Uterus (tissue), 2 donors: ENCODE data around the gene C8A.

Experiments used
- POLR2A ChIP-seq, 2 donors: fragments of 450-650 bp; IDR thresholded peaks; one replicate each; pipeline ENCODE4 v1.6.1; 2016; ENCODE audit warnings: antibody characterized with exemption in 2 of 2, mild to moderate bottlenecking in 1 of 2, moderate library complexity in 1 of 2
- TF ChIP-seq, protein P1 (sequence below), 4 experiments: fragments of 200-600 bp in 2 of 4; fragments of 450-650 bp in 2 of 4; sonication (generic) in 2 of 4; IDR thresholded peaks; one replicate each; pipeline ENCODE4 v1.5.1; 2016 to 2019; ENCODE audit warnings: antibody characterized with exemption in 4 of 4, mild to moderate bottlenecking in 2 of 4, moderate library complexity in 1 of 4

DNA sequence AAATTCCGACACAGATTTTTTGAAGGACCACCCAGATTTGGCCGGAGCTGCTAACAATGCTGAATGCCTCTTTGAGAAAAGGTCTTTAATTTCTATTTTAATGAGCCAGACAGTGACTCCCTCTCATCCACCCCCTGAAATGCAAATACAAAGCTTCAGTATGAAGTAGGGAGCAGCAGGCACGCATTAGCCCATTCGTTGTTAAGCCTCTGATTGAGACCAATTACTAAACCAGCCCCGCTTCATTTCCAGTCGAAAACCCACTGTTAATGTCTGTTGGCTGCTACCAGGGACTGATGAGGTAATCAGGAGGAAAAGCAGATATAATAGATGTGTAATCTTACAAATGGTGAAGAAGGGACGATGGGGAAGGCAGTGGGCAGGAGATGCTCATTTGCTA, 4.8 kb upstream of the C8A start:
- no peak for TF ChIP-seq POLR2A (IDR thresholded peaks at IDR 0.05)
- TF ChIP-seq, protein P1, sequence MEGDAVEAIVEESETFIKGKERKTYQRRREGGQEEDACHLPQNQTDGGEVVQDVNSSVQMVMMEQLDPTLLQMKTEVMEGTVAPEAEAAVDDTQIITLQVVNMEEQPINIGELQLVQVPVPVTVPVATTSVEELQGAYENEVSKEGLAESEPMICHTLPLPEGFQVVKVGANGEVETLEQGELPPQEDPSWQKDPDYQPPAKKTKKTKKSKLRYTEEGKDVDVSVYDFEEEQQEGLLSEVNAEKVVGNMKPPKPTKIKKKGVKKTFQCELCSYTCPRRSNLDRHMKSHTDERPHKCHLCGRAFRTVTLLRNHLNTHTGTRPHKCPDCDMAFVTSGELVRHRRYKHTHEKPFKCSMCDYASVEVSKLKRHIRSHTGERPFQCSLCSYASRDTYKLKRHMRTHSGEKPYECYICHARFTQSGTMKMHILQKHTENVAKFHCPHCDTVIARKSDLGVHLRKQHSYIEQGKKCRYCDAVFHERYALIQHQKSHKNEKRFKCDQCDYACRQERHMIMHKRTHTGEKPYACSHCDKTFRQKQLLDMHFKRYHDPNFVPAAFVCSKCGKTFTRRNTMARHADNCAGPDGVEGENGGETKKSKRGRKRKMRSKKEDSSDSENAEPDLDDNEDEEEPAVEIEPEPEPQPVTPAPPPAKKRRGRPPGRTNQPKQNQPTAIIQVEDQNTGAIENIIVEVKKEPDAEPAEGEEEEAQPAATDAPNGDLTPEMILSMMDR (IDR thresholded peaks at IDR 0.05) = no peak
